Activated naive CD4-positive, alpha-beta T cell treated with anti-CD3 and anti-CD28 coated beads, Interleukin-2, amount 50 U/mL, for 72 hours (primary cell): ENCODE measurements around the gene DCUN1D1. TPM values are rescaled to one million over a fixed set of nuclear protein-coding genes. Genes with fewer than 3 reads are reported as not detected.
A peak's percentile ranks its signal among the peaks of the same experiment; 100 is the strongest.

ENCODE experiments used
- ATAC-seq, 2 donors: fragments of 150-1000 bp; cut with Tn5 transposase; 2 replicates each; pipeline ENCODE4 v1.10.0; 2021; ENCODE audit warnings: mild to moderate bottlenecking in 2 of 2, moderate library complexity in 2 of 2
- DNase-seq, 2 donors: peaks; one replicate each; pipeline ENCODE4 v3.0.0; 2021 to 2022; ENCODE audit warnings: low spot score in 2 of 2
- H3K27ac Mint-ChIP-seq, 2 donors: one replicate each; pipeline ENCODE4 v1.8.0; 2022; ENCODE audit warnings: mild to moderate bottlenecking in 2 of 2, mixed read lengths in 2 of 2
- H3K36me3 Mint-ChIP-seq, 2 donors: one replicate each; pipeline ENCODE4 v1.8.0; 2022; ENCODE audit warnings: mixed read lengths in 2 of 2
- H3K9me3 Mint-ChIP-seq, 2 donors: one replicate each; pipeline ENCODE4 v1.8.0; 2022; ENCODE audit warnings: mixed read lengths in 2 of 2
- total RNA-seq, 2 donors: library from RNA; stranded (reverse); gene quantifications; one replicate each; pipeline ENCODE4 v1.2.3, GENCODE V29; 2022

The DCUN1D1 gene
- total RNA-seq, 2 donors from 2014 or later, result 30.6 to 50.2 TPM

GRCh38 chr3:182981038-182981380, 671 bp upstream of the DCUN1D1 start:
- H3K27ac Mint-ChIP-seq, result peak overlapping the region in 1 of 2 donors; percentile 82
- DNase-seq, result no peak

GRCh38 chr3:182979674-182980191, 605 bp downstream of the DCUN1D1 start:
- Mint-ChIP-seq H3K36me3 (peaks cover 8 to 9% of the 10 kb centered on the region in 2 donors), H3K9me3 (no peaks in the 10 kb centered on the region), H3K27ac (peak overlapping the region; percentile 77 to 87)
- peak in 1 of 2 donors; percentile 17 for DNase-seq
- ATAC-seq, result peak; percentile 18 to 22

More at GRCh38 chr3:182981038-182981380, 671 bp upstream of the DCUN1D1 start:
- no peaks in the 10 kb centered on the region for H3K9me3 Mint-ChIP-seq
- no peak for ATAC-seq
- peaks cover 8 to 9% of the 10 kb centered on the region in 2 donors for H3K36me3 Mint-ChIP-seq

GRCh38 chr3:182979103-182979673, 1.1 kb downstream of the DCUN1D1 start:
- no peaks in the 10 kb centered on the region for H3K9me3 Mint-ChIP-seq
- ATAC-seq (no peak), DNase-seq (no peak)
- peak overlapping the region; percentile 77 to 87 for H3K27ac Mint-ChIP-seq
- H3K36me3 Mint-ChIP-seq, result peaks cover 8 to 9% of the 10 kb centered on the region in 2 donors

GRCh38 chr3:182978387-182978786, 2.0 kb downstream of the DCUN1D1 start:
- ATAC-seq (no peak), DNase-seq (no peak)
- Mint-ChIP-seq H3K9me3 (no peaks in the 10 kb centered on the region), H3K27ac (no peak overlapping the region), H3K36me3 (peaks cover 8 to 9% of the 10 kb centered on the region in 2 donors)

GRCh38 chr3:182973047-182973446, 7.3 kb downstream of the DCUN1D1 start:
- no peak overlapping the region for H3K27ac Mint-ChIP-seq

GRCh38 chr3:182972387-182972786, 8.0 kb downstream of the DCUN1D1 start:
- DNase-seq (no peak), ATAC-seq (no peak)
- no peak overlapping the region for H3K27ac Mint-ChIP-seq
- no peaks in the 10 kb centered on the region for H3K9me3 Mint-ChIP-seq
- peaks cover 0 to 19% of the 10 kb centered on the region in 2 donors for H3K36me3 Mint-ChIP-seq

More at GRCh38 chr3:182973047-182973446, 7.3 kb downstream of the DCUN1D1 start:
- no peak for DNase-seq
- ATAC-seq, result no peak
- no peaks in the 10 kb centered on the region for H3K9me3 Mint-ChIP-seq
- peaks cover 0 to 15% of the 10 kb centered on the region in 2 donors for H3K36me3 Mint-ChIP-seq

- no peak for DNase-seq
- no peak overlapping the region for H3K27ac Mint-ChIP-seq
- no peak for ATAC-seq
These were observed 8.7 kb downstream of the DCUN1D1 start for GRCh38 chr3:182971637-182972036.

GRCh38 chr3:182970811-182971418, 9.4 kb downstream of the DCUN1D1 start:
- Mint-ChIP-seq H3K27ac (no peak overlapping the region), H3K9me3 (no peaks in the 10 kb centered on the region), H3K36me3 (peaks cover 0 to 19% of the 10 kb centered on the region in 2 donors)
- no peak for DNase-seq
- no peak for ATAC-seq

More at GRCh38 chr3:182971637-182972036, 8.7 kb downstream of the DCUN1D1 start:
- peaks cover 0 to 19% of the 10 kb centered on the region in 2 donors for H3K36me3 Mint-ChIP-seq
- no peaks in the 10 kb centered on the region for H3K9me3 Mint-ChIP-seq

- Mint-ChIP-seq H3K9me3 (no peaks in the 10 kb centered on the region), H3K27ac (no peak overlapping the region), H3K36me3 (peaks cover 0 to 24% of the 10 kb centered on the region in 2 donors)
- no peak for ATAC-seq
- DNase-seq, result no peak
These were observed 10.5 kb downstream of the DCUN1D1 start for GRCh38 chr3:182969853-182970252.

GRCh38 chr3:182969277-182969676, 11.1 kb downstream of the DCUN1D1 start:
- no peak for DNase-seq
- peaks cover 0 to 24% of the 10 kb centered on the region in 2 donors for H3K36me3 Mint-ChIP-seq
- no peaks in the 10 kb centered on the region for H3K9me3 Mint-ChIP-seq
- ATAC-seq, result peak in 1 of 2 donors; percentile 19
- H3K27ac Mint-ChIP-seq, result peak overlapping the region; percentile 83 to 84

GRCh38 chr3:182967218-182968204, 12.8 kb downstream of the DCUN1D1 start:
- ATAC-seq (peak; percentile 83 to 92), DNase-seq (no peak)
- H3K9me3 Mint-ChIP-seq, result no peaks in the 10 kb centered on the region
- peaks cover 0 to 24% of the 10 kb centered on the region in 2 donors for H3K36me3 Mint-ChIP-seq
- peak overlapping the region; percentile 54 to 98 for H3K27ac Mint-ChIP-seq

- Mint-ChIP-seq H3K9me3 (no peaks in the 10 kb centered on the region), H3K36me3 (peaks cover 0 to 16% of the 10 kb centered on the region in 2 donors), H3K27ac (peak overlapping the region in 1 of 2 donors; percentile 66)
- ATAC-seq (no peak), DNase-seq (no peak)
These were observed 14.4 kb downstream of the DCUN1D1 start for GRCh38 chr3:182965861-182966366.

GRCh38 chr3:182964179-182964578, 16.2 kb downstream of the DCUN1D1 start:
- no peaks in the 10 kb centered on the region for H3K9me3 Mint-ChIP-seq
- ATAC-seq, result no peak
- peaks cover 0 to 11% of the 10 kb centered on the region in 2 donors for H3K36me3 Mint-ChIP-seq
- no peak overlapping the region for H3K27ac Mint-ChIP-seq
- no peak for DNase-seq

GRCh38 chr3:182962166-182962565, 18.2 kb downstream of the DCUN1D1 start:
- no peak for DNase-seq
- H3K27ac Mint-ChIP-seq, result peak overlapping the region in 1 of 2 donors; percentile 69
- no peaks in the 10 kb centered on the region for H3K9me3 Mint-ChIP-seq
- peaks cover 0 to 5% of the 10 kb centered on the region in 2 donors for H3K36me3 Mint-ChIP-seq
- ATAC-seq, result no peak

- H3K9me3 Mint-ChIP-seq, result no peaks in the 10 kb centered on the region
- DNase-seq (no peak), ATAC-seq (no peak)
- H3K27ac Mint-ChIP-seq, result no peak overlapping the region
- H3K36me3 Mint-ChIP-seq, result no peaks in the 10 kb centered on the region
These were observed 20.6 kb downstream of the DCUN1D1 start for GRCh38 chr3:182959474-182960350.
